GM04503 (cell line): ENCODE data around the gene SENP5.
A peak's percentile ranks its signal among the peaks of the same experiment; 100 is the strongest.

Experiments used
- DNase-seq: peaks from one replicate; pipeline ENCODE4 v3.0.0-alpha.2; 2012; ENCODE audit warnings: low read depth

Gene SENP5

GRCh38 chr3:196889844-196890708 lies 22.4 kb downstream of the SENP5 start:
- DNase-seq = no peak

GRCh38 chr3:196894557-196895295 lies 27.0 kb downstream of the SENP5 start:
- DNase-seq = no peak

GRCh38 chr3:196896229-196896628 lies 28.5 kb downstream of the SENP5 start:
- no peak for DNase-seq

DNA sequence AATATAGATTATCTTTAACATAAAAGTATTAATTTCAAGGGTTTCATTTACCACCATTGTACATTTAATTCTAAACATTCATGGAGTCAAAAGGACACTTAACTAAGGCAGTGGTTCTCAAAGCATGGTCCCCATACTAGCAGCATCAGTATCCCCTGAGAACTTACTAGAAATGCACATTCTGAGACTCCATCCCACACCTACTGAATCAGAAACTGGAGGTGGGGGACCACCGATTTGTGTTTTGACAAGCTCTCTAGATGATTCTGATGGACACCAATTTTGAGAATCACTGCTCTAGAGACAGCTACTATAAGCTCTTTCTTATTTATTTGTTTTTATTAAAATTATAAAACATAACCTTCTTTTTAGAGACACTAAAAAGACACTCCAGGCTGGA lies 34.0 kb downstream of the SENP5 start:
- no peak for DNase-seq

DNA sequence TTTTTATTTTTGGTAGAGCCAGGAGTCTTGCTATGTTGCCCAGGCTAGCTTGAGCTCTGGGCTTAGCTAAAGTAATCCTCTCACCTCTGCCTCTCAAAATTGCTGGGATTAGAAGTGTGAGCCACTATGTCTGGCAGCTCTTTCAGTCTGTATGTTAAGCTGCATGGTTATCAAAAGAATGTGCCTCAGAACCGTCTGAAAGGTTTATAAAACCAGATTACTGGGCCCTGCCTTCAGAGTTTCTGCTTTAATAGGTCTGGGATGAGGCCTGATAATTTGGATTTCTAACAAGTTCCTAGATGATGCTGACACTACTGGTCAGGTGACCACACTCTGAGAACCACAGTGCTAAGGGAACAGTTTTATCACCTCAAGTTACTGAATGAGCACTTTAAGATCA lies 34.6 kb downstream of the SENP5 start:
- DNase-seq = no peak

DNA sequence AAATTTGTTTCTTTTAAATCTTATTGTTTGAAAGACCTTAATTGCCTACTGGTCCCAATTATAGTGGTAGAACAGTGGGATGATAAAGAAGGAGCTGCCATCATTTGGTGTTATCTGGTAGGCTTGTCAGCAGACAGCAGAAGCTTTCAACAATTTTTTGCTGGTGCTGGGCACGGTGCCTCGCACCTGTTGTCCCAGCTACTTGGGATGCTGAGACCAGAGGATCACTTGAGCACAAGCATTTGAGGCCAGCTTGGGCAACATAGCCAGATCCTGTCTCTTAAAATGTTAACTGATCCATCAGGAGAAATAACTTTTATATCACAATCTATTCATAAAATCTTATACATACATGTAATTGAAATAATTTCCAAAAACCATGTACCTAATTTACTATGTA lies 36.0 kb downstream of the SENP5 start:
- DNase-seq = no peak

DNA sequence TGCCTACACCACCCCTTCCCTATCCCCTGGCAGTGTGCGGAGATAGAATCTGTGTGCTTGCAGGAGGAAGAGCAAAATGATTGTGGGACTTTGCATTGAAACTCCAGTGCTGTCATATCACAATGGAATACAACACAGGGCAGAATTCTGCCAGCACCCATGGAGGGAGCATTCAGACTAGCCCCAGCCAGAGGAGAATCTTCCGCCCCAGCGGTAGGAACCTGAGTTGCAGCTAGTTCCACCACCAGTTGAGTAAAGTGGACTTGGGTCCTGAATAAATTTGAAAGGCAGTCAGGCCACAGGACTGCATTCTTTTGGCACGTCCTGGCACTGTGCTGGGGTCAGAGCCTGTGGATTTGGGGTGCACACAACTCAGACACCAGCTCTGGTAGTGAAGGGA lies 47.1 kb downstream of the SENP5 start:
- DNase-seq = no peak

GRCh38 chr3:196915375-196915774 lies 47.7 kb downstream of the SENP5 start:
- no peak for DNase-seq

- no peak for DNase-seq
Measured at GRCh38 chr3:196916221-196916620, 48.5 kb downstream of the SENP5 start.

GRCh38 chr3:196916995-196917394 lies 49.3 kb downstream of the SENP5 start:
- no peak for DNase-seq

DNA sequence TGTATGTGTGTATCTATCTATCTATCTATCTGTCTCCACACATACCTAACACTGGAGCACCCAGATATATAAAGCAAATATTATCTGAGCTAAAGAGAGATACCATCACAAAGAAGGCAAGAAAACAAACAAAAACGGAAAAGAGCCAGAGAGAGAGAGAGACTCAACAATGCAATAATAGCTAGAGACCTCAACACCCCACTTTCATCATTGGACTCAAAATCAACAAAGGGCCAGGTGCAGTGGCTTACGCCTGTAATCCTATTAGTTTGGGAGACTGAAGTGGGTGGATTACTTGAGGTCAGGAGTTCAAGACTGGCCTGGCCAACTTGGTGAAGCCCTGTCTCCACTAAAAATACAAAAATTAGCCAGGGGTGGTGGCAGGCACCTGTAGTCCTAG lies 51.2 kb downstream of the SENP5 start:
- no peak for DNase-seq

DNA sequence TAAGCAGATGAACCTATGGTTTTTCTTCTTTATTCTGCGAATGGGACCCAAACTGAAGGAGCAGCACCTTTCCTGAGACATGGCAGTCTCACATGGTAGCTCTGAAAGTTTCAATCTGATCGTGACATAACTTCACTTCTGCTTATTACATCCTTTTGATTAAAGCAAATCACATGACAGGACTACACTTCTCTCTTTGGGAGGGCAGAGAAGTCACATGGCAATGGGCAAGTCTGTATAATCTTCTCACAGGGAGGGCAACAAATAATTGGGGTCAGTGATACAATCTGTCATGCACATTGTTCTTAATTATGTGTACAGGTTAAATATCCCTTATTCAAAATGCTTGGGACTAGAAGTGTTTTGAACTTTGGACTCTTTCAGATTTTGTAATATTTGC lies 53.0 kb downstream of the SENP5 start:
- DNase-seq = no peak

DNA sequence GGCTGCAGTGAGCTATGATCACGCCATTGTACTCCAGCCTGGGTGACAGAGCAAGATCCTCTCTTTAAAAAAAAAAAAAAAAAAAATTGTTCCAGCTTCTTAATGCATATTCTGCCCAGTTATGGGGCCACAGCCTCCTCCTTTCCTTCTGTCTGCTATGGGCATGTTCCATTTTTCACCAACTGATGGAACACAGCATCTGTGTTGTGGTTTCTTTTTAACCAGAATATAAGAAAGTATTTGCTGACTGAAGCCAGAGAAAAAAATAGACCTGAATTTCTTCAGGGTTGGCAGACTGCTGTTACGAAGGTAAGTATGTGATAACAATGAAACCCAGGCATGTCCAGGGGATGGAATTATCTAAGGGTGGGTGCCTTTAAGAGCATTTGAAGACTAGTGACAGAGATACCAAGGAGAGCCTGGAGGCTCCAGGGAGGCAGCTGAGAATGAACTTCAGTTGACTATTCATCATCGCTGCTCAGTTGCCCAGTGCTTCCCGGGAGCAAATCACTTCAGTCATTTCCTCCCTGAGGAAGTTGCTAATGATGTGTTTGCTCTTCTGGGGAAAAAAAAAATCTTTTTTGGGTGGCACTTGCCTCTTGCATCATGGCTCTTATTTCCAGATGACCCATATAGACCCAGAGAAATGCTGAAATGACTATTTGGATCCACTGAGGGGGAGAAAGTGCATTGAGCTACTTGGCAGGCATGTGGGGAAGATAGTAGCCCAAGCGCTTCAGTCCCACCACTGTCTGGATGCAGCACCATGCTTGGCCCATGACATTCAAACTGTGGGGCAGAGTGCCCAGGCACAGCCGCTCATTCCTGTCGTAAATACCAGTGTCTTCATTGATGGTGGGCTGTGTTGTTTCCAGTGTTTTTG lies 60.1 kb downstream of the SENP5 start:
- no peak for DNase-seq

DNA sequence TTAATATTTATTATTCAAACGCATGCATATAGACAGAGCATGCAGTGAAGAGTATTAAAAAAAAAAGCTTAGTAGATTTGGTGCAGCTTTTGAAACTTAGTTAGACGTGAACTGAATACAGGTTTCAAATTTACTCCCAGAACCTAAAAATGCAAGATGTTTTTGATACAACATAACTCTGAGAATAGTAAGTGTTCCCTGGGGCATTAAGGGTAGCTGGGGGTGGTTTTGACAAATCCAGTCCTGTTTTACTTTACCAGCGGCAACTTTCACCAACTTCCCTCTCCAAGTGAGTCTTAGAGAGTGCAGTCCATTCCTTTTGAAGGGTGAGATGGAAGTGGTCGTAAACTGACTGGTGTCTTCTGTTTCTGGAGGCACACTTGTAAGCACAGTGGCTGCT lies 63.4 kb downstream of the SENP5 start:
- no peak for DNase-seq

DNA sequence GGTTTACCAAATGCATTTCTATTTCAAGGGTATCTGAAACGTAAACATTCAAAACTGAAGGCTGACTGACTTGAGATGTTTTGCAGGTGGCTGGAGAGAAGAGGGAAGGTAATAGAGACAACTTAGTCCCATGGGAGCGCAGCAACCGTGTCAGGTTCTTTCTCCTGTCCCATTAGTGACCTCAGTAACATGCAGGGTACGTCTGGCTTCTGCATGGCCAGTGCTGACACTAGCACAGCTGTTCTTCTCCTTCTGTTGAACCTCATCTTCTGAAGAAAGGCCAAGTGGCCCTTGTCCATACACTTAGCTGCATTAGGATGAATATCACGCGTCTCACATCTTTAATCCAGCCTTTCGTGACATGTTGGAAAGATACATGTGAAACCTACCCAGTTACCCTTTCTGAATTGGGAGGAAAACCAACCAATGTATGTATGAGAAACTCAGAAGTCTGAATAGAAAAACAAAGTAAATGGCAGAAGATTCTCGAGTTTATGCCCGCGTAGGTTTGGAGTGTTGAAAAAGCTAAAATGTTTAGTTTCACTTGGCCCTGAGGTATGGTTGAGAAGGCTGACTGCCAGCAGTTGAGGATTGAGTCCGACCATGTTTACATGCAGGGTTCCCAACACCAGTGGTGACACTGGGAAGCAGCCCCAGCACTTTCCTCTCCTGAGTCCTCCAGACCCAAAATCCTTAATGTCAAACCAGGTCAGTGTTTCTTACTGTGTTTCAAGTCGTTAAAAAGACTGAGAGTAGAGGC lies 64.3 kb downstream of the SENP5 start:
- no peak for DNase-seq

DNA sequence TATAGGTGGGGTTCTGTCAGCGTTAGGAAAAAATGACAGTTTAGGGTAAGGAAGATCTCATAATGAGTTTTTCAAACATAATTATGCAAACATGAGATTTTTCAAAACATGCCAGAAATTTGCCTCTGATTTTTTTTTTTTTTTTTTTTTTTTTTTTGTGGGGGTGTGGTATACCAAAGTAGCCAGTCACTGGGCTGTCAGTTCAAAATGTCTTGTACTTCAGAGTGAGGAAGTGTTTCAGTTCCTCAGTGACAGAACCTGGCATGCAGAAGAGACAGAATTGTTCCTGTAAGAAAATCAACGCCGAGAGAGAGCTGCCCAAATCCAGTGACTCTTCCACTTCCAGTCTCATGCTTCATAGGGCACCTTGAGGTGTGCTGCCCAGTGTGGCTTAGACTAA lies 64.9 kb downstream of the SENP5 start:
- DNase-seq = no peak

DNA sequence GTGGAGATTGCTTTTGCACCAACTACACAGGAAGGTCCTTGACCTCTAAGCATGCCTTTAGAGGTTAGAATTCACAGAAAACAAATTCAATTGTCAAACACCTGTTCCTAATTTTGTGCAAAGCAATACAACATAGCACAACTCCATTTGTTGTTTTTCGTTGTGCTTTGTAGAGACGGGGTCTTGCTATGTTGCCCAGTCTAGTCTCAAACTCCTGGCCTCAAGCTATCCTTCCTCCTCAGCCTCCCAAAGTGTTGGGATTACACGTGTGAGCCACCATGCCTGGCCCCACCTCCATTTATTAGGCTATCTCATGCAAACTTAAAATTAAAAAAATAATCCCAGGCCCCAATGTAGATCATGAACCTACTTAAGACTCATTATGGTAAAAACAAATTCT lies 68.6 kb downstream of the SENP5 start:
- DNase-seq = no peak

DNA sequence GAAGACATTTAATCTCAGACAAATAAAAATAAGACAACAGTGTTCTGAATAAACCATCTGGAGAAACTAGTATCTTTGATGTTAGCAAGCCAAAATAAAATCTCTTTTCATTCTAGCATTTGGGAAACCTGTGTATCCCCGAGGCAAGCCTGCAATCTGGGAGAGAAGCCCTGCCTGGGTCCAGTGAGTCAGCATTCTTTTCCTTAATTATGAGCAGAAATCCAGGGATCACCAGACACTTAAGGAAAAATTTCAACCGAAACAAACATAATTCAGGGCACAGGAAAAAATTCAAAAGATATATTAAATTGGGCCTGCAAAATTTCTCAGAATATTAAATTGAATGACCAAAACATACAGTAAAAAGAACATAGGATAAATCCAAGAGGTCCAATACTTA lies 70.4 kb downstream of the SENP5 start:
- no peak for DNase-seq

- no peak for DNase-seq
Measured at GRCh38 chr3:196938576-196938975, 70.9 kb downstream of the SENP5 start.

DNA sequence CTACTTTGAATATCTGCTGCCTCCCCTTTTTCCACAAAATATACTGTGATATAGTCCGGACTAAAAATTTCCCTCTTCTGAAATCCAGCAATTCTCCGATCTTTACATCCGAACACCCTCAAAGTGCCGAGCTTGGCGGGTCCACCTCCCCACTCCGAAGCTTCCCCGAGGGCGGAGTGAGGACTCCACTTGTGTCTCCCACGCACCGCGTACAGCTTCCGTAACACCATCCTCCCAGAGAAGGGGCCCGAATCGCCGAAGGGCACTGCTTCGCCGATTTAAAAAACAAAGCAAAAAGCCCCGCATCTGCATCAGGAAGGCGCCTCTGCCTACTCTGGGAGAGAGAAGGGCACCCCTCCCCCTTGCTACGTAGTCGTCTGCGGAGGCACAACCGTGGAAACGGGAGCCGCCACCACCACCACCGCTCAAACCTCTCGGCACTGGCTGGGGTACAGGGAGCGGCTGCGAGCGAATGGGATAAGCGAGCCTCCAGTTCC lies 74.1 kb downstream of the SENP5 start:
- peak; percentile 11 for DNase-seq

- peak; percentile 84 for DNase-seq
Measured at GRCh38 chr3:196942226-196942914, 74.7 kb downstream of the SENP5 start, which contains the start of gene NCBP2. Gene NCBP2 (minus strand): TSS chr3:196942528. CDS start chr3:196942503, 25 bp downstream.
